T-helper 2 cell treated with Interferon-gamma antibody and Interleukin-4, amounts not matched to agents 5 μg/mL and 100 μg/mL, for 36 hours (primary cell): Measurements from ENCODE around the gene DDOST.

ENCODE experiments used
- DNase-seq: peaks from one replicate; pipeline ENCODE4 v3.0.0; 2021; ENCODE audit warnings: low spot score
- H3K27ac Mint-ChIP-seq: one replicate; pipeline ENCODE4 v1.8.0; 2021; ENCODE audit warnings: mild to moderate bottlenecking, mixed read lengths
- H3K27me3 Mint-ChIP-seq: one replicate; pipeline ENCODE4 v1.8.0; 2021; ENCODE audit warnings: low read depth, mixed read lengths
- H3K36me3 Mint-ChIP-seq: one replicate; pipeline ENCODE4 v1.8.0; 2021; ENCODE audit warnings: low read depth, mixed read lengths
- H3K4me1 Mint-ChIP-seq: one replicate; pipeline ENCODE4 v1.8.0; 2021; ENCODE audit warnings: low read depth, mixed read lengths
- H3K4me3 Mint-ChIP-seq: one replicate; pipeline ENCODE4 v1.8.0; 2022; ENCODE audit warnings: mild to moderate bottlenecking, moderate library complexity, mixed read lengths
- H3K9me3 Mint-ChIP-seq: one replicate; pipeline ENCODE4 v1.8.0; 2021; ENCODE audit warnings: mixed read lengths

Gene DDOST

GRCh38 chr1:20661207-20662109 is at the start of gene DDOST:
DDOST (minus strand) TSS chr1:20661369; CDS start chr1:20661350, 19 bp downstream.
- H3K36me3 Mint-ChIP-seq = peaks cover 32% of the 10 kb centered on the region
- H3K27ac Mint-ChIP-seq = peak within 1 kb of the TSS; percentile 92
- H3K27me3 Mint-ChIP-seq = no peaks in the 10 kb centered on the region
- H3K4me1 Mint-ChIP-seq = peaks cover 31% of the 10 kb centered on the region
- no peaks in the 10 kb centered on the region for H3K9me3 Mint-ChIP-seq
- DNase-seq = peak; percentile 97
- peak within 1 kb of the TSS; percentile 96 for H3K4me3 Mint-ChIP-seq

- Mint-ChIP-seq H3K27ac (no peak overlapping the region), H3K4me1 (no peaks in the 10 kb centered on the region), H3K9me3 (no peaks in the 10 kb centered on the region), H3K27me3 (peaks cover 6% of the 10 kb centered on the region), H3K36me3 (no peaks in the 10 kb centered on the region), H3K4me3 (no peak overlapping the region)
- DNase-seq = no peak
These were observed 49.5 kb upstream of the DDOST start for GRCh38 chr1:20710469-20711284.

GRCh38 chr1:20709868-20710267 is 48.7 kb upstream of the DDOST start:
- Mint-ChIP-seq H3K9me3 (no peaks in the 10 kb centered on the region), H3K4me1 (no peaks in the 10 kb centered on the region), H3K4me3 (no peak overlapping the region), H3K27ac (no peak overlapping the region), H3K27me3 (peaks cover 2% of the 10 kb centered on the region), H3K36me3 (no peaks in the 10 kb centered on the region)
- no peak for DNase-seq

- no peak overlapping the region for H3K4me3 Mint-ChIP-seq
- no peaks in the 10 kb centered on the region for H3K36me3 Mint-ChIP-seq
- no peaks in the 10 kb centered on the region for H3K4me1 Mint-ChIP-seq
- no peaks in the 10 kb centered on the region for H3K9me3 Mint-ChIP-seq
- H3K27me3 Mint-ChIP-seq = peaks cover 2% of the 10 kb centered on the region
- DNase-seq = no peak
- no peak overlapping the region for H3K27ac Mint-ChIP-seq
These were observed 47.7 kb upstream of the DDOST start for GRCh38 chr1:20708891-20709290.

DNA sequence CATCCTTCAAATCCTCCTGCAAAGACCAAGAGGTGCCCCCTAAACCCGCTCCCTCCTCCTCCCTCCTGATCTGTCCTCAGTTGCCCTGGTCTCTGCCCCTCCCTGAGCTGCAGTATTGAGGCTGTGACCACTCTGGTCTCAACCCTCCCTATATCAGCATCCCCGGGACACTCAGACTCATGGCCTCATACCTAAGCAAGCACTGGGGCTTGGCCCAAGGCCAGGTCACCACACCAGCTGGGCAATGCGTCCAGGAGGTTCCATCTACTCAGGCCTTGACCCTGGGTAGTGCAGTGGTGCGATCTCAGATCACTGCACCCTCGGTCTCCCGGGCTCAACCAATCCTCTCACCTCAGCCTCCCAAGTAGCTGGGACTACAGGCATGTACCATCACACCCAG is 46.9 kb upstream of the DDOST start:
- no peak for DNase-seq
- H3K9me3 Mint-ChIP-seq = no peaks in the 10 kb centered on the region
- H3K27me3 Mint-ChIP-seq = peaks cover 2% of the 10 kb centered on the region
- no peak overlapping the region for H3K4me3 Mint-ChIP-seq
- H3K36me3 Mint-ChIP-seq = no peaks in the 10 kb centered on the region
- H3K27ac Mint-ChIP-seq = no peak overlapping the region
- no peaks in the 10 kb centered on the region for H3K4me1 Mint-ChIP-seq

GRCh38 chr1:20706841-20707240 is 45.7 kb upstream of the DDOST start:
- Mint-ChIP-seq H3K9me3 (no peaks in the 10 kb centered on the region), H3K36me3 (no peaks in the 10 kb centered on the region), H3K4me1 (no peaks in the 10 kb centered on the region), H3K27ac (no peak overlapping the region), H3K27me3 (peaks cover 2% of the 10 kb centered on the region), H3K4me3 (no peak overlapping the region)
- no peak for DNase-seq

GRCh38 chr1:20705203-20705755 is 44.1 kb upstream of the DDOST start:
- Mint-ChIP-seq H3K4me1 (no peaks in the 10 kb centered on the region), H3K4me3 (no peak overlapping the region), H3K36me3 (no peaks in the 10 kb centered on the region), H3K27ac (no peak overlapping the region), H3K9me3 (no peaks in the 10 kb centered on the region), H3K27me3 (peaks cover 2% of the 10 kb centered on the region)
- no peak for DNase-seq

- Mint-ChIP-seq H3K27me3 (peaks cover 2% of the 10 kb centered on the region), H3K4me1 (no peaks in the 10 kb centered on the region), H3K4me3 (no peak overlapping the region), H3K9me3 (no peaks in the 10 kb centered on the region), H3K27ac (no peak overlapping the region), H3K36me3 (no peaks in the 10 kb centered on the region)
- DNase-seq = no peak
These were observed 43.4 kb upstream of the DDOST start for GRCh38 chr1:20704390-20705202.

DNA sequence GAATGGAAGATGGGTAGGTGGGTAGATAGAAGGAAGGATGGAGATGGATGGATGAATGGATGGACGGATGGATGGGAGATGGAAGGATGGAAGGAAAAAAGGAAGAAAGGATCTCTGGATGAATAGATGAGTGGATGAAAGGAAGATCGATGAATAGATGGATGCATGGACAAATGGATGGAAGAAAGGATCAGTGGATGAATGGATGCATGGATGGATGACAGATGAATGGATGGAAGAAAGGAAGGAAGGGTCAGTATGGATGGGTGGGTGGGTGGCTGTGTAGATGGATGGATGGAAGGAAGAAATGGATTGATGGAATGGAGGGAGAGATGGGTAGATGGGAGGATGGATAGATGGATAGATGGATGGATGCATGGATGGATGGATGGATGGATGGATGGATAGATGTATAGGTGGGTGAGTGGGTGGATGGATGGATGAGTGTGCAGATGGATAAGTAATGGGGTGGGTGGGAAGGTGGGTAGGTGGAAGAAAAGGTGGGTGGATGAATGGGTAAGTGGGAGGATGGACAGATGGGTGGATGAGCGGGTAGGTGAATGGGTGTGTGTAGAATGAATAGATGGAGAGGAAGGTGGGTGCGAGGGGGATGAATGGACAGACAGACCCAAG is 42.1 kb upstream of the DDOST start:
- Mint-ChIP-seq H3K4me1 (no peaks in the 10 kb centered on the region), H3K27ac (no peak overlapping the region), H3K9me3 (no peaks in the 10 kb centered on the region), H3K36me3 (no peaks in the 10 kb centered on the region), H3K27me3 (peaks cover 2% of the 10 kb centered on the region), H3K4me3 (no peak overlapping the region)
- DNase-seq = no peak

- H3K27ac Mint-ChIP-seq = no peak overlapping the region
- no peaks in the 10 kb centered on the region for H3K9me3 Mint-ChIP-seq
- no peak overlapping the region for H3K4me3 Mint-ChIP-seq
- H3K36me3 Mint-ChIP-seq = no peaks in the 10 kb centered on the region
- DNase-seq = no peak
- H3K4me1 Mint-ChIP-seq = no peaks in the 10 kb centered on the region
- no peaks in the 10 kb centered on the region for H3K27me3 Mint-ChIP-seq
These were observed 41.2 kb upstream of the DDOST start for GRCh38 chr1:20702416-20702815.

- DNase-seq = no peak
- H3K27ac Mint-ChIP-seq = no peak overlapping the region
- no peaks in the 10 kb centered on the region for H3K9me3 Mint-ChIP-seq
- H3K4me3 Mint-ChIP-seq = no peak overlapping the region
- peaks cover 3% of the 10 kb centered on the region for H3K4me1 Mint-ChIP-seq
- no peaks in the 10 kb centered on the region for H3K36me3 Mint-ChIP-seq
- H3K27me3 Mint-ChIP-seq = no peaks in the 10 kb centered on the region
These were observed 40.7 kb upstream of the DDOST start for GRCh38 chr1:20701847-20702246.

- Mint-ChIP-seq H3K27me3 (no peaks in the 10 kb centered on the region), H3K4me3 (no peak overlapping the region), H3K27ac (no peak overlapping the region), H3K9me3 (no peaks in the 10 kb centered on the region), H3K4me1 (peaks cover 5% of the 10 kb centered on the region), H3K36me3 (no peaks in the 10 kb centered on the region)
- no peak for DNase-seq
These were observed 40.3 kb upstream of the DDOST start for GRCh38 chr1:20701446-20701845.

- H3K9me3 Mint-ChIP-seq = no peaks in the 10 kb centered on the region
- peaks cover 4% of the 10 kb centered on the region for H3K27me3 Mint-ChIP-seq
- H3K27ac Mint-ChIP-seq = no peak overlapping the region
- no peaks in the 10 kb centered on the region for H3K36me3 Mint-ChIP-seq
- H3K4me1 Mint-ChIP-seq = peaks cover 7% of the 10 kb centered on the region
- DNase-seq = no peak
- no peak overlapping the region for H3K4me3 Mint-ChIP-seq
These were observed 39.6 kb upstream of the DDOST start for GRCh38 chr1:20700636-20701215.
